ENCODE data around the gene SLC26A3. TPM values are rescaled to one million over a fixed set of nuclear protein-coding genes. Genes with fewer than 3 reads are reported as not detected.

The SLC26A3 gene
- total RNA-seq = under 1 TPM in 2 of 4 donors, not detected in 2; 0.33 to 0.85 TPM

- TF ChIP-seq, protein P1, sequence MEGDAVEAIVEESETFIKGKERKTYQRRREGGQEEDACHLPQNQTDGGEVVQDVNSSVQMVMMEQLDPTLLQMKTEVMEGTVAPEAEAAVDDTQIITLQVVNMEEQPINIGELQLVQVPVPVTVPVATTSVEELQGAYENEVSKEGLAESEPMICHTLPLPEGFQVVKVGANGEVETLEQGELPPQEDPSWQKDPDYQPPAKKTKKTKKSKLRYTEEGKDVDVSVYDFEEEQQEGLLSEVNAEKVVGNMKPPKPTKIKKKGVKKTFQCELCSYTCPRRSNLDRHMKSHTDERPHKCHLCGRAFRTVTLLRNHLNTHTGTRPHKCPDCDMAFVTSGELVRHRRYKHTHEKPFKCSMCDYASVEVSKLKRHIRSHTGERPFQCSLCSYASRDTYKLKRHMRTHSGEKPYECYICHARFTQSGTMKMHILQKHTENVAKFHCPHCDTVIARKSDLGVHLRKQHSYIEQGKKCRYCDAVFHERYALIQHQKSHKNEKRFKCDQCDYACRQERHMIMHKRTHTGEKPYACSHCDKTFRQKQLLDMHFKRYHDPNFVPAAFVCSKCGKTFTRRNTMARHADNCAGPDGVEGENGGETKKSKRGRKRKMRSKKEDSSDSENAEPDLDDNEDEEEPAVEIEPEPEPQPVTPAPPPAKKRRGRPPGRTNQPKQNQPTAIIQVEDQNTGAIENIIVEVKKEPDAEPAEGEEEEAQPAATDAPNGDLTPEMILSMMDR (IDR thresholded peaks at IDR 0.05; ENCODE audit: low read depth) = no peak
Measured at GRCh38 chr7:107803009-107803610, at the start of gene SLC26A3. Gene SLC26A3, minus strand, starts transcription at chr7:107803223. Its CDS starts 8,714 bp downstream, at chr7:107794509.

GRCh38 chr7:107850643-107851042 is 47.6 kb upstream of the SLC26A3 start:
- TF ChIP-seq, protein P1 (IDR thresholded peaks at IDR 0.05; ENCODE audit: low read depth) = no peak

DNA sequence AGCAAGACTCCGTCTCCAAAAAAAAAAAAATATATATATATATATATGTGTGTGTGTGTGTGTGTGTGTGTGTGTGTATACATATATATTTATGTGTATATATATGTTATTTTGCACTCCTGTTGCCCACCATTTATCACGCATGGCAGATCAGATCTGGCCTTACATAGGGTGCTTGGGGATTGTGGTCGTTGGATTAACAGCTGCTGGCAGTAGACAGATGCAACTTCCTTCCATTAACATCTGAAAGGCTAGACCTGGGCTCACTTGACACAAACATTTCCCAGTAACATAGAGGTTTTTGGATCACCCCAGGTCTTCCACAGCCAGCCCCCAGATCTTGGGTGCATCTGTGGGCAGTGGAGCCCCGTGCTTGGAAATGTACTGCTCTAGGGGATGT is 47.2 kb upstream of the SLC26A3 start:
- TF ChIP-seq, protein P1 (IDR thresholded peaks at IDR 0.05; ENCODE audit: low read depth) = no peak

GRCh38 chr7:107847168-107847835 is 44.3 kb upstream of the SLC26A3 start:
- TF ChIP-seq, protein P1 (IDR thresholded peaks at IDR 0.05; ENCODE audit: low read depth) = no peak

DNA sequence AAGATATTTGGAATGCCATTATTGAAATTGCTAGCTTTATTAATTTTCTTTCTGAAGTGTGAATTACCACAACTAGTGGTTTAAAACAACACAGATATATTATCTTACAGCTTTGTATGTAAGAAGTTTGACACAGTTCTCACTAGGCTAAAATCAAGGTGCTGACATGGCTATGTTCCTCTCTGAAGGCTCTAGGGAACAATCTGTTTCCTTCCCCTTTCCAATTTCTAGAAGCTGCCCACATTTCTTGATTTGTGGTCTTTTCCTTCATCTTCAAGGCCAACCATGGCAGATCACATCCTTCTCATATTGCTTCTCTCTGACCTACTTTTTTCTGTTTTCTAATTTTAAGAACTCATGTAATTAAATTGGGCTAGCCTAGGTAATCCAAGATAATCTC is 43.3 kb upstream of the SLC26A3 start:
- TF ChIP-seq, protein P1 (IDR thresholded peaks at IDR 0.05; ENCODE audit: low read depth) = no peak

DNA sequence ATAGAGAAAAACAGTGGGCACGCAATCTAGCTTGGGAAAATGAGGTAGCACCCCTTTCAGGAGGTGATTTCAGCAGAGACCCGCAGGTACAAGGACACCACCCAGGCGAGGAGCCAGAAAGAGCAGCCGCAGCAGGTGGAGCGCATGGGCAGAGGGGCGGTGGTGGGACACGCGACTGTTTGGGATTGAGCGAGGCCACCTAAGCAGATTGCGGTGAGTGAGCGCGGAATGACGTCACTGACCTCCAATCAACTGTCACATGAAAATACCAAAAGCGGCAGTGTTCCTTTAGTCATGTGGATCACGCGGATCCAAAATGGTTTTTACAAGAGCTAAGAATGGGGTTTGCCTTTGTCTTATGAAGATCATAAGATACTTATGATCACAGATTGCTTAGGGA is 40.2 kb upstream of the SLC26A3 start:
- TF ChIP-seq, protein P1 (IDR thresholded peaks at IDR 0.05; ENCODE audit: low read depth) = no peak

- TF ChIP-seq, protein P1 (IDR thresholded peaks at IDR 0.05; ENCODE audit: low read depth) = no peak
Measured at GRCh38 chr7:107842213-107842612, 39.2 kb upstream of the SLC26A3 start.
